PC-3 (cell line): ENCODE data around the gene SUCNR1. TPM values are rescaled to one million over a fixed set of nuclear protein-coding genes. Genes with fewer than 3 reads are reported as not detected.

Experiments
- ATAC-seq: fragments of 200-7000 bp; cut with Tn5 transposase; 2 replicates; pipeline ENCODE4 v1.9.1; 2020; ENCODE audit warnings: mild to moderate bottlenecking, moderate library complexity
- BruUV-seq: library from RNA; stranded (reverse); fragments of 400-500 nt; replicated peaks from 2 replicates; lab custom pipeline; 2021; lab: Mats Ljungman, UMichigan
- CTCF ChIA-PET: fragments of 300-600 bp; sonication (Branson Sonifier 250); formaldehyde crosslinking; loops from one replicate; lab custom pipeline; 2022; ENCODE audit warnings: antibody characterized with exemption; lab: Charles Lee
- POLR2A ChIA-PET: fragments of 300-600 bp; sonication (Branson Sonifier 250); formaldehyde crosslinking; loops from one replicate; lab custom pipeline; 2022; ENCODE audit warnings: antibody characterized with exemption; ENCODE audit not compliant: unreplicated experiment; lab: Charles Lee
- DNase-seq: peaks from one replicate; pipeline ENCODE4 v3.0.0-alpha.2; 2015
- H2AFZ ChIP-seq: fragments of 300-600 bp; sonication (generic); 2 replicates; pipeline ENCODE4 v1.6.0; 2016; ENCODE audit warnings: antibody characterized with exemption, low read length
- H3F3A ChIP-seq: fragments of 300-600 bp; sonication (generic); one replicate; pipeline ENCODE4 v1.6.0; 2017; ENCODE audit warnings: antibody characterized with exemption, low read length, control low read depth, mild to moderate bottlenecking; ENCODE audit not compliant: unreplicated experiment
- H3K27ac ChIP-seq: fragments of 300-600 bp; sonication (generic); 2 replicates; pipeline ENCODE4 v1.5.1; 2016; ENCODE audit warnings: mild to moderate bottlenecking, low read length
- H3K27me3 ChIP-seq: fragments of 300-600 bp; sonication (generic); 2 replicates; pipeline ENCODE4 v1.6.1; 2016; ENCODE audit warnings: low read length, mixed read lengths
- H3K36me3 ChIP-seq: fragments of 300-600 bp; sonication (generic); 2 replicates; pipeline ENCODE4 v1.6.1; 2016; ENCODE audit warnings: low read depth, mixed run types, low read length, mixed read lengths
- H3K4me1 ChIP-seq: fragments of 300-600 bp; sonication (generic); 2 replicates; pipeline ENCODE4 v1.5.1; 2016; ENCODE audit warnings: low read length; ENCODE audit not compliant: insufficient read depth
- H3K4me2 ChIP-seq: fragments of 300-600 bp; sonication (generic); 2 replicates; pipeline ENCODE4 v1.6.0; 2016; ENCODE audit warnings: low read length
- H3K4me3 ChIP-seq: fragments of 300-600 bp; sonication (generic); 2 replicates; pipeline ENCODE4 v1.5.1; 2016; ENCODE audit warnings: mild to moderate bottlenecking, low read length, mixed read lengths
- H3K79me2 ChIP-seq: fragments of 300-600 bp; sonication (generic); 2 replicates; pipeline ENCODE4 v1.6.1; 2017; ENCODE audit warnings: low read length, mixed read lengths
- H3K9ac ChIP-seq: fragments of 300-600 bp; sonication (generic); 2 replicates; pipeline ENCODE4 v1.6.0; 2016; ENCODE audit warnings: mild to moderate bottlenecking, low read length
- H3K9me2 ChIP-seq: fragments of 300-600 bp; sonication (generic); replicated peaks from 2 replicates; pipeline ENCODE4 v1.6.1; 2016; ENCODE audit warnings: mixed run types, low read length, mixed read lengths
- H3K9me3 ChIP-seq: fragments of 300-600 bp; sonication (generic); 2 replicates; pipeline ENCODE4 v1.6.1; 2016; ENCODE audit warnings: low read length, mixed read lengths
- H4K20me1 ChIP-seq: fragments of 300-600 bp; sonication (generic); 2 replicates; pipeline ENCODE4 v1.6.1; 2016; ENCODE audit warnings: low read length, mixed read lengths
- EZH2 ChIP-seq: fragments of 300-600 bp; sonication (generic); IDR thresholded peaks from one replicate; pipeline ENCODE4 v1.6.1; 2017; ENCODE audit warnings: antibody characterized with exemption, mild to moderate bottlenecking, low read length; ENCODE audit not compliant: unreplicated experiment
- EZH2phosphoT487 ChIP-seq: fragments of 300-600 bp; sonication (generic); IDR thresholded peaks from 2 replicates; pipeline ENCODE4 v1.6.1; 2018; ENCODE audit warnings: mild to moderate bottlenecking, antibody characterized with exemption, low read length, borderline replicate concordance
- intact Hi-C: fragments of 100-400 bp; cut with micrococcal nuclease; formaldehyde crosslinking; loops from 2 replicates; pipeline ENCODE4 v1.9.0; 2023
- total RNA-seq: library from RNA; depleted of rRNA; stranded (reverse); fragments of >200 nt; gene quantifications from 2 replicates; pipeline ENCODE4 v1.2.3, GENCODE V29; 2014
- TF ChIP-seq, protein P1 (sequence below): fragments of 300-600 bp; sonication (generic); conservative IDR thresholded peaks from 2 replicates; pipeline ENCODE4 v1.5.1; 2017; ENCODE audit warnings: antibody characterized with exemption, low read depth, mild to moderate bottlenecking, low read length

The SUCNR1 gene
- total RNA-seq, 1 experiment from 2014 or later, result not detected

DNA sequence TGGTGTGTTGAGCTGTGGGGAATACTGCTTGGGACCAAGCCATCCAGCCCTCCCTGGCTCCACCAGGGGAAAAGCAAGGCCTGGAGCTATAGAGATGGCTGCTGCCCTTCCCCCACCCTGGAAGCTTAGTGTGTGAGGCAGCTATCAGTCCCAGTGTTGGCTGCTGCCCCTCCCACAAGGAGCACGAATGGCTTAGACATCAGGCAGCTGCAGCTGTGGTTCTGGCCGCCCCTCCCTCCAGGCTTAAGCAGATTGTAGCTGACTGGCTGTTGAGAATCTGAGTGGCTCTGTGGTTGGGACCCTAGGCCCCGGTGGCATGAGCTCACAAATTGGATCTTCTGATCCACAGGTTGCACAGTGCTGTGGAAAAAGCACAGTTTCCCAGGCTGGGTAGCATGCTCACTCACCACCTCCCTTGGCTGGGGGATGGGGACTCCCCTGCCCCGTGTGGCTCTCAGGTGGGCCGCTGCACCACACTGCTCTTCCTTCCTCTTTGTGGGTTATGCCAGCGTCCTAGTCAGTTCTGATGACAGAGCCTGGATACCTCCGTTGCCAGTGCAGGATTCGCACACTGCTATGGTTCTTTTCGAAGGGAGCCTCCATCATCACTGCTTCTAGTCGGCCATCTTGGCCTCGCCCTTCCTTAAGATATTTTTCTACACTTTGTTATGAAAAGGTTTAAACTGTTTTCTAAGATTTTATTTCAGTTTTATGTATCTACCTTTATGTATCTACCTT, 21.2 kb upstream of the SUCNR1 start:
- Histone ChIP-seq H3K4me1 (no peaks in the 10 kb centered on the region), H2AFZ (no peak overlapping the region), H3K36me3 (no peaks in the 10 kb centered on the region), H3K27me3 (no peaks in the 10 kb centered on the region), H3F3A (no peaks in the 10 kb centered on the region), H3K4me2 (no peak overlapping the region), H3K9me3 (no peaks in the 10 kb centered on the region), H3K79me2 (no peaks in the 10 kb centered on the region), H3K9me2 (no peaks in the 10 kb centered on the region), H3K9ac (no peak overlapping the region), H4K20me1 (no peaks in the 10 kb centered on the region), H3K27ac (no peak overlapping the region), H3K4me3 (no peak overlapping the region)
- intact Hi-C loops, result no loop called here
- TF ChIP-seq, protein P1, sequence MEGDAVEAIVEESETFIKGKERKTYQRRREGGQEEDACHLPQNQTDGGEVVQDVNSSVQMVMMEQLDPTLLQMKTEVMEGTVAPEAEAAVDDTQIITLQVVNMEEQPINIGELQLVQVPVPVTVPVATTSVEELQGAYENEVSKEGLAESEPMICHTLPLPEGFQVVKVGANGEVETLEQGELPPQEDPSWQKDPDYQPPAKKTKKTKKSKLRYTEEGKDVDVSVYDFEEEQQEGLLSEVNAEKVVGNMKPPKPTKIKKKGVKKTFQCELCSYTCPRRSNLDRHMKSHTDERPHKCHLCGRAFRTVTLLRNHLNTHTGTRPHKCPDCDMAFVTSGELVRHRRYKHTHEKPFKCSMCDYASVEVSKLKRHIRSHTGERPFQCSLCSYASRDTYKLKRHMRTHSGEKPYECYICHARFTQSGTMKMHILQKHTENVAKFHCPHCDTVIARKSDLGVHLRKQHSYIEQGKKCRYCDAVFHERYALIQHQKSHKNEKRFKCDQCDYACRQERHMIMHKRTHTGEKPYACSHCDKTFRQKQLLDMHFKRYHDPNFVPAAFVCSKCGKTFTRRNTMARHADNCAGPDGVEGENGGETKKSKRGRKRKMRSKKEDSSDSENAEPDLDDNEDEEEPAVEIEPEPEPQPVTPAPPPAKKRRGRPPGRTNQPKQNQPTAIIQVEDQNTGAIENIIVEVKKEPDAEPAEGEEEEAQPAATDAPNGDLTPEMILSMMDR, result no peak
- TF ChIP-seq EZH2phosphoT487 (no peak), EZH2 (no peak)
- no peak for ATAC-seq
- BruUV-seq, result no TSS peak
- POLR2A ChIA-PET, result no interaction called here
- no peak for DNase-seq
- CTCF ChIA-PET, result no interaction called here

GRCh38 chr3:151856118-151856517, 17.3 kb upstream of the SUCNR1 start:
- ChIA-PET POLR2A (no interaction called here), CTCF (no interaction called here)
- H3F3A ChIP-seq, result no peaks in the 10 kb centered on the region
- ATAC-seq (no peak), DNase-seq (peak; percentile 44)
- H3K4me3 ChIP-seq, result no peak overlapping the region
- no peaks in the 10 kb centered on the region for H4K20me1 ChIP-seq
- H3K79me2 ChIP-seq, result no peaks in the 10 kb centered on the region
- TF ChIP-seq EZH2 (no peak), EZH2phosphoT487 (no peak)
- TF ChIP-seq, protein P1, result no peak
- H3K4me1 ChIP-seq, result no peaks in the 10 kb centered on the region
- no peaks in the 10 kb centered on the region for H3K9me2 ChIP-seq
- intact Hi-C loops, result no loop called here
- no peaks in the 10 kb centered on the region for H3K9me3 ChIP-seq
- BruUV-seq, result no TSS peak
- no peak overlapping the region for H3K4me2 ChIP-seq
- H3K36me3 ChIP-seq, result no peaks in the 10 kb centered on the region
- H3K9ac ChIP-seq, result no peak overlapping the region
- no peak overlapping the region for H3K27ac ChIP-seq
- no peak overlapping the region for H2AFZ ChIP-seq
- H3K27me3 ChIP-seq, result no peaks in the 10 kb centered on the region

- Histone ChIP-seq H3K79me2 (no peaks in the 10 kb centered on the region), H3K36me3 (no peaks in the 10 kb centered on the region), H3K27ac (no peak overlapping the region), H4K20me1 (no peaks in the 10 kb centered on the region), H3K9ac (no peak overlapping the region), H3K4me1 (no peaks in the 10 kb centered on the region), H3K27me3 (no peaks in the 10 kb centered on the region), H3K4me3 (no peak overlapping the region), H3K9me2 (no peaks in the 10 kb centered on the region), H3K4me2 (no peak overlapping the region), H3F3A (no peaks in the 10 kb centered on the region), H2AFZ (no peak overlapping the region), H3K9me3 (no peaks in the 10 kb centered on the region)
- CTCF ChIA-PET, result no interaction called here
- TF ChIP-seq, protein P1, result no peak
- TF ChIP-seq EZH2 (no peak), EZH2phosphoT487 (no peak)
- no TSS peak for BruUV-seq
- POLR2A ChIA-PET, result no interaction called here
- intact Hi-C loops, result no loop called here
- DNase-seq (no peak), ATAC-seq (no peak)
Observed at GRCh38 chr3:151856641-151857040, 16.8 kb upstream of the SUCNR1 start.
